SK-N-SH (cell line): ENCODE results near the gene CCSER1. TPM values are rescaled to one million over a fixed set of nuclear protein-coding genes. Genes with fewer than 3 reads are reported as not detected.

Experiments
- CTCF ChIA-PET: fragments of 300-600, 350-600 bp; formaldehyde crosslinking; extraction: SDS; loops from one replicate; lab custom pipeline; 2021; lab: Yijun Ruan, JAX
- POLR2A ChIA-PET: fragments of 350-600 bp; sonication (Branson Sonifier 250); formaldehyde crosslinking; extraction: SDS; loops from one replicate; lab custom pipeline; 2020; ENCODE audit warnings: antibody characterized with exemption, inconsistent platforms; lab: Yijun Ruan, JAX
- DNase-seq: peaks from one replicate; pipeline ENCODE4 v3.0.0; 2012
- H2AFZ ChIP-seq: fragments of 200-600 bp; sonication (generic); 2 replicates; pipeline ENCODE4 v1.8.1; 2016; ENCODE audit warnings: antibody characterized with exemption, mild to moderate bottlenecking, low read depth
- H3F3A ChIP-seq: fragments of 200-600 bp; sonication (generic); replicated peaks from 2 replicates; pipeline ENCODE3; 2016; ENCODE audit warnings: antibody characterized with exemption, mild to moderate bottlenecking; ENCODE audit not compliant: insufficient read depth
- H3K27ac ChIP-seq, 2 experiments: fragments of 200-500 bp in 1 of 2; fragments of 200-600 bp in 1 of 2; sonication (Bioruptor generic) in 1 of 2; sonication (generic), shearing (Covaris generic) in 1 of 2; 2 replicates each; pipeline versions ENCODE4 v1.5.1 to v1.6.1; 2014 to 2016; ENCODE audit warnings: low read depth in 2 of 2, inconsistent platforms in 1 of 2, low read length in 1 of 2, mild to moderate bottlenecking in 1 of 2, mixed read lengths in 1 of 2
- H3K27me3 ChIP-seq: fragments of 200-600 bp; sonication (generic), shearing (Covaris generic); 2 replicates; pipeline ENCODE4 v1.6.1; 2016; ENCODE audit warnings: mixed run types; ENCODE audit not compliant: insufficient read depth
- H3K36me3 ChIP-seq, 2 experiments: fragments of 200-500 bp in 1 of 2; fragments of 200-600 bp in 1 of 2; sonication (Bioruptor generic) in 1 of 2; sonication (generic) in 1 of 2; replicated peaks in 1 of 2; 2 replicates each; pipeline versions ENCODE3 to v1.5.1; 2014 to 2016; ENCODE audit warnings: low read length in 1 of 2, mild to moderate bottlenecking in 1 of 2; ENCODE audit not compliant: insufficient read depth in 2 of 2, control insufficient read depth in 1 of 2
- H3K4me1 ChIP-seq, 2 experiments: fragments of 200-500 bp in 1 of 2; fragments of 200-600 bp in 1 of 2; sonication (Bioruptor generic) in 1 of 2; sonication (generic), shearing (Covaris generic) in 1 of 2; 2 replicates each; pipeline versions ENCODE4 v1.5.1 to v1.6.1; 2014 to 2016; ENCODE audit warnings: low read depth in 1 of 2, low read length in 1 of 2, mixed run types in 1 of 2; ENCODE audit not compliant: insufficient read depth in 2 of 2, control insufficient read depth in 1 of 2
- H3K4me2 ChIP-seq: fragments of 200-600 bp; sonication (generic), shearing (Covaris generic); 2 replicates; pipeline ENCODE4 v1.6.1; 2017; ENCODE audit warnings: mixed run types
- H3K4me3 ChIP-seq, 2 experiments: fragments of 200-500 bp in 1 of 2; fragments of 200-600 bp in 1 of 2; sonication (Bioruptor generic) in 1 of 2; sonication (generic), shearing (Covaris generic) in 1 of 2; 2 replicates each; pipeline versions ENCODE4 v1.5.1 to v1.8.1; 2014 to 2016; ENCODE audit warnings: low read depth in 2 of 2, inconsistent platforms in 1 of 2, low read length in 1 of 2, mild to moderate bottlenecking in 1 of 2, mixed read lengths in 1 of 2, moderate library complexity in 1 of 2
- H3K79me2 ChIP-seq: fragments of 200-600 bp; sonication (generic); 2 replicates; pipeline ENCODE4 v1.8.1; 2017; ENCODE audit warnings: mild to moderate bottlenecking; ENCODE audit not compliant: insufficient read depth
- H3K9ac ChIP-seq: fragments of 200-600 bp; sonication (generic); 2 replicates; pipeline ENCODE4 v1.6.1; 2017; ENCODE audit warnings: mixed run types
- H3K9me2 ChIP-seq: fragments of 200-600 bp; sonication (generic); 2 replicates; pipeline ENCODE4 v1.6.1; 2017; ENCODE audit warnings: mixed run types
- H3K9me3 ChIP-seq: fragments of 200-600 bp; sonication (generic); 2 replicates; pipeline ENCODE4 v1.6.1; 2017; ENCODE audit warnings: mixed run types, mild to moderate bottlenecking, moderate library complexity
- H4K20me1 ChIP-seq: fragments of 200-600 bp; sonication (generic); 2 replicates; pipeline ENCODE4 v1.6.1; 2017; ENCODE audit warnings: mild to moderate bottlenecking, mixed run types; ENCODE audit not compliant: insufficient read depth
- EP300 ChIP-seq, 2 experiments: IDR thresholded peaks; 2 replicates each; pipeline versions ENCODE4 v1.4.0 to v1.6.1; 2012; ENCODE audit warnings: borderline replicate concordance in 1 of 2, low read depth in 1 of 2, low read length in 1 of 2
- FOXJ3 ChIP-seq: sonication (generic); formaldehyde crosslinking; IDR thresholded peaks from 2 replicates; pipeline ENCODE4 v1.5.1; 2020; ENCODE audit warnings: mild to moderate bottlenecking, missing genetic modification reagents
- JUND ChIP-seq: IDR thresholded peaks from 2 replicates; pipeline ENCODE4 v1.4.0; 2012
- MEF2A ChIP-seq: IDR thresholded peaks from 2 replicates; pipeline ENCODE4 v1.4.0; 2012; ENCODE audit warnings: low read depth, borderline replicate concordance
- NRF1 ChIP-seq: IDR thresholded peaks from 2 replicates; pipeline ENCODE4 v1.6.1; 2012; ENCODE audit warnings: low read depth, mild to moderate bottlenecking, low read length
- PBX3 ChIP-seq: IDR thresholded peaks from 2 replicates; pipeline ENCODE4; 2012
- RCOR1 ChIP-seq: fragments of 150-350 bp; IDR thresholded peaks from 2 replicates; pipeline ENCODE4 v1.6.1; 2017; ENCODE audit warnings: antibody characterized with exemption, low read length
- REST ChIP-seq: IDR thresholded peaks from 2 replicates; pipeline ENCODE4 v1.6.1; 2012; ENCODE audit warnings: mild to moderate bottlenecking, low read depth, low read length, moderate library complexity
- RFX5 ChIP-seq: IDR thresholded peaks from 2 replicates; pipeline ENCODE4 v1.6.1; 2012; ENCODE audit warnings: mild to moderate bottlenecking, improper control_type of control experiment, low read length
- SIN3A ChIP-seq: IDR thresholded peaks from 2 replicates; pipeline ENCODE4 v1.6.1; 2012; ENCODE audit warnings: low read depth, mild to moderate bottlenecking, low read length, moderate library complexity, borderline replicate concordance
- SMC3 ChIP-seq: IDR thresholded peaks from 2 replicates; pipeline ENCODE4 v1.6.1; 2012; ENCODE audit warnings: low read depth, low read length, improper control_type of control experiment
- TAF1 ChIP-seq: IDR thresholded peaks from 2 replicates; pipeline ENCODE4 v1.6.1; 2012; ENCODE audit warnings: low read depth, mild to moderate bottlenecking, low read length, moderate library complexity, borderline replicate concordance
- USF1 ChIP-seq: IDR thresholded peaks from 2 replicates; pipeline ENCODE4 v1.4.0; 2012; ENCODE audit warnings: low read depth, borderline replicate concordance
- YY1 ChIP-seq: IDR thresholded peaks from 2 replicates; pipeline ENCODE4 v1.4.0; 2012; ENCODE audit warnings: low read depth, mild to moderate bottlenecking
- ZBTB33 ChIP-seq: IDR thresholded peaks from 2 replicates; pipeline ENCODE4 v1.4.0; 2012; ENCODE audit warnings: low read depth, borderline replicate concordance
- WGBS: methylation state at CpG from one replicate; pipeline ENCODE4 v1.1.6; 2017; ENCODE audit warnings: low lambda C conversion rate; 5-methylcytosine and 5-hydroxymethylcytosine counted together
- polyA plus RNA-seq, 3 experiments: library from polyadenylated mRNA; depleted of rRNA; stranded (reverse); fragments of >200 nt; gene quantifications; 2 replicates each; pipeline ENCODE4 v1.2.3, GENCODE V29; 2012

Gene CCSER1
- polyA plus RNA-seq, 1 of the 3 experiments (the other 2 are of a cell fraction) = 0.05 TPM

GRCh38 chr4:90995996-90996395, 868.8 kb downstream of the CCSER1 start (continued):
- TF ChIP-seq REST = no peak

- Histone ChIP-seq H3K27me3 (no peaks in the 10 kb centered on the region), H3K4me3 (no peak overlapping the region), H3K9me2 (no peaks in the 10 kb centered on the region), H3K4me1 (no peaks in the 10 kb centered on the region; a peak in 1 of 4 replicates), H3K9me3 (no peaks in the 10 kb centered on the region), H2AFZ (no peak overlapping the region), H4K20me1 (no peaks in the 10 kb centered on the region), H3K27ac (no peak overlapping the region), H3F3A (no peaks in the 10 kb centered on the region), H3K36me3 (no peaks in the 10 kb centered on the region), H3K4me2 (no peak overlapping the region), H3K9ac (no peak overlapping the region), H3K79me2 (no peaks in the 10 kb centered on the region)
- no peak for DNase-seq
- 77% methylated on average over 1 of the region's 1 CpG for WGBS
- no peak for TF ChIP-seq EP300 (IDR thresholded peaks at IDR 0.05; ENCODE audit: borderline replicate concordance in 1 of 2, low read depth in 1 of 2, low read length in 1 of 2)
- CTCF ChIA-PET = no interaction called here
- POLR2A ChIA-PET = no interaction called here
These were observed 869.6 kb downstream of the CCSER1 start for GRCh38 chr4:90996813-90997212.

GRCh38 chr4:91015861-91016260, 888.7 kb downstream of the CCSER1 start:
- no peak overlapping the region for H3K9ac ChIP-seq
- H3K9me2 ChIP-seq = no peaks in the 10 kb centered on the region
- H3K4me2 ChIP-seq = no peak overlapping the region
- no peaks in the 10 kb centered on the region for H3K36me3 ChIP-seq
- no peaks in the 10 kb centered on the region for H4K20me1 ChIP-seq
- TF ChIP-seq MEF2A (no peak), NRF1 (no peak), USF1 (no peak), YY1 (no peak), JUND (no peak), ZBTB33 (no peak), RCOR1 (no peak), SIN3A (no peak), FOXJ3 (CRISPR knock-in tag) (no peak), PBX3 (no peak), TAF1 (no peak), RFX5 (no peak), SMC3 (no peak)
- H3K79me2 ChIP-seq = no peaks in the 10 kb centered on the region
- no peak overlapping the region for H3K27ac ChIP-seq
- H3K27me3 ChIP-seq = no peaks in the 10 kb centered on the region
- no peak overlapping the region for H3K4me3 ChIP-seq
- 33% methylated on average over 3 of the region's 3 CpGs for WGBS
- no peak overlapping the region for H2AFZ ChIP-seq
- CTCF ChIA-PET = interaction anchor here (1.2 kb wide), 1 partner anchor 15 kb away, joined by 4 read pairs; no protein-coding TSS in a partner anchor
- POLR2A ChIA-PET = no interaction called here
- no peaks in the 10 kb centered on the region; a peak in 1 of 4 replicates for H3K4me1 ChIP-seq
- no peaks in the 10 kb centered on the region for H3K9me3 ChIP-seq
- no peak for DNase-seq
- H3F3A ChIP-seq = no peaks in the 10 kb centered on the region
